BJ (cell line): ENCODE measurements around the gene SCG3. TPM values are rescaled to one million over a fixed set of nuclear protein-coding genes. Genes with fewer than 3 reads are reported as not detected.

Source experiments
- CTCF ChIA-PET: fragments of 350-600 bp; formaldehyde crosslinking; extraction: SDS; loops from one replicate; lab custom pipeline; 2021; ENCODE audit warnings: antibody characterized with exemption, inconsistent platforms; lab: Yijun Ruan, JAX
- POLR2A ChIA-PET: fragments of 300-600 bp; sonication (Branson Sonifier 250); formaldehyde crosslinking; extraction: SDS; loops from one replicate; lab custom pipeline; 2021; ENCODE audit warnings: antibody characterized with exemption; lab: Charles Lee
- DNase-seq: peaks from one replicate; pipeline ENCODE4 v3.0.0-alpha.2; 2011; ENCODE audit warnings: low read depth
- H3K27me3 ChIP-seq: 2 replicates; pipeline ENCODE4 v1.6.0; 2011; ENCODE audit warnings: low read length; ENCODE audit not compliant: control insufficient read depth, insufficient read depth
- H3K36me3 ChIP-seq: 2 replicates; pipeline ENCODE4 v1.5.1; 2011; ENCODE audit warnings: low read length; ENCODE audit not compliant: control insufficient read depth, insufficient read depth
- H3K4me3 ChIP-seq: 2 replicates; pipeline ENCODE4 v1.5.1; 2011; ENCODE audit warnings: low read depth, mild to moderate bottlenecking, control low read depth, low read length
- CTCF ChIP-seq: IDR thresholded peaks from 2 replicates; pipeline ENCODE4 v1.5.1; 2011; ENCODE audit warnings: low read depth, mild to moderate bottlenecking, control low read depth, inconsistent platforms, low read length, moderate library complexity; ENCODE audit not compliant: insufficient read depth
- polyA minus RNA-seq: library from RNA; depleted of rRNA, polyadenylated mRNA; stranded (reverse); fragments of >200 nt; gene quantifications from 2 replicates; pipeline ENCODE4 v1.2.3, GENCODE V29; 2011; rRNA and poly(A)+ RNA removed
- polyA plus RNA-seq: library from polyadenylated mRNA; depleted of rRNA; stranded (reverse); fragments of >200 nt; gene quantifications from 2 replicates; pipeline ENCODE4 v1.2.3, GENCODE V29; 2011; rRNA removed

Gene SCG3
- polyA plus RNA-seq (not detected in 2 replicates), polyA minus RNA-seq (not detected in 2 replicates)

GRCh38 chr15:51681303-51681963 lies at the start of gene SCG3:
Gene SCG3, plus strand, starts transcription at chr15:51681503. Its CDS starts 253 bp downstream, at chr15:51681756.
- TF ChIP-seq CTCF: no peak
- POLR2A ChIA-PET: no interaction called here
- no peaks in the 10 kb centered on the region for H3K36me3 ChIP-seq
- DNase-seq: no peak
- H3K4me3 ChIP-seq: no peak within 1 kb of the TSS
- peaks cover 2% of the 10 kb centered on the region; the same call in 1 of the 2 replicates for H3K27me3 ChIP-seq
- CTCF ChIA-PET: interaction anchor here (2.2 to 2.9 kb wide), 2 partner anchors 31 to 94 kb away, joined by 5 to 8 read pairs; no protein-coding TSS in a partner anchor

- Histone ChIP-seq H3K36me3 (no peaks in the 10 kb centered on the region), H3K27me3 (peaks cover 2% of the 10 kb centered on the region; the same call in 1 of the 2 replicates), H3K4me3 (no peak overlapping the region)
- ChIA-PET CTCF (interaction anchor here (1.7 to 1.8 kb wide), 2 partner anchors 15 to 142 kb away, joined by 4 to 5 read pairs; no protein-coding TSS in a partner anchor), POLR2A (no interaction called here)
- no peak for DNase-seq
- TF ChIP-seq CTCF: no peak
Measured at GRCh38 chr15:51634591-51635198, 46.6 kb upstream of the SCG3 start.

GRCh38 chr15:51641490-51642130 lies 39.7 kb upstream of the SCG3 start:
- Histone ChIP-seq H3K27me3 (0 out of 2 replicates have a peak, but pooled peaks cover 1% of the 10 kb centered on the region), H3K4me3 (no peak overlapping the region), H3K36me3 (no peaks in the 10 kb centered on the region)
- no peak for TF ChIP-seq CTCF
- DNase-seq: no peak
- POLR2A ChIA-PET: no interaction called here
- CTCF ChIA-PET: interaction anchor here (0.6 to 1.6 kb wide), 5 partner anchors 8 to 135 kb away, joined by 3 to 6 read pairs (median 3); no protein-coding TSS in a partner anchor

- H3K36me3 ChIP-seq: no peaks in the 10 kb centered on the region
- POLR2A ChIA-PET: no interaction called here
- TF ChIP-seq CTCF: no peak
- H3K4me3 ChIP-seq: no peak overlapping the region
- 0 out of 2 replicates have a peak, but pooled peaks cover 1% of the 10 kb centered on the region for H3K27me3 ChIP-seq
- CTCF ChIA-PET: no interaction called here
- no peak for DNase-seq
Measured at GRCh38 chr15:51642696-51643095, 38.6 kb upstream of the SCG3 start.
